SK-N-SH (cell line): Measurements from ENCODE around the gene CHM. TPM values are rescaled to one million over a fixed set of nuclear protein-coding genes. Genes with fewer than 3 reads are reported as not detected.

Experiments used
- CTCF ChIA-PET: fragments of 300-600, 350-600 bp; formaldehyde crosslinking; extraction: SDS; loops from one replicate; lab custom pipeline; 2021; lab: Yijun Ruan, JAX
- POLR2A ChIA-PET: fragments of 350-600 bp; sonication (Branson Sonifier 250); formaldehyde crosslinking; extraction: SDS; loops from one replicate; lab custom pipeline; 2020; ENCODE audit warnings: antibody characterized with exemption, inconsistent platforms; lab: Yijun Ruan, JAX
- DNase-seq: peaks from one replicate; pipeline ENCODE4 v3.0.0; 2012
- H2AFZ ChIP-seq: fragments of 200-600 bp; sonication (generic); 2 replicates; pipeline ENCODE4 v1.8.1; 2016; ENCODE audit warnings: antibody characterized with exemption, mild to moderate bottlenecking, low read depth
- H3F3A ChIP-seq: fragments of 200-600 bp; sonication (generic); replicated peaks from 2 replicates; pipeline ENCODE3; 2016; ENCODE audit warnings: antibody characterized with exemption, mild to moderate bottlenecking; ENCODE audit not compliant: insufficient read depth
- H3K27ac ChIP-seq, 2 experiments: fragments of 200-500 bp in 1 of 2; fragments of 200-600 bp in 1 of 2; sonication (Bioruptor generic) in 1 of 2; sonication (generic), shearing (Covaris generic) in 1 of 2; 2 replicates each; pipeline versions ENCODE4 v1.5.1 to v1.6.1; 2014 to 2016; ENCODE audit warnings: low read depth in 2 of 2, inconsistent platforms in 1 of 2, low read length in 1 of 2, mild to moderate bottlenecking in 1 of 2, mixed read lengths in 1 of 2
- H3K27me3 ChIP-seq: fragments of 200-600 bp; sonication (generic), shearing (Covaris generic); 2 replicates; pipeline ENCODE4 v1.6.1; 2016; ENCODE audit warnings: mixed run types; ENCODE audit not compliant: insufficient read depth
- H3K36me3 ChIP-seq, 2 experiments: fragments of 200-500 bp in 1 of 2; fragments of 200-600 bp in 1 of 2; sonication (Bioruptor generic) in 1 of 2; sonication (generic) in 1 of 2; replicated peaks in 1 of 2; 2 replicates each; pipeline versions ENCODE3 to v1.5.1; 2014 to 2016; ENCODE audit warnings: low read length in 1 of 2, mild to moderate bottlenecking in 1 of 2; ENCODE audit not compliant: insufficient read depth in 2 of 2, control insufficient read depth in 1 of 2
- H3K4me1 ChIP-seq, 2 experiments: fragments of 200-500 bp in 1 of 2; fragments of 200-600 bp in 1 of 2; sonication (Bioruptor generic) in 1 of 2; sonication (generic), shearing (Covaris generic) in 1 of 2; 2 replicates each; pipeline versions ENCODE4 v1.5.1 to v1.6.1; 2014 to 2016; ENCODE audit warnings: low read depth in 1 of 2, low read length in 1 of 2, mixed run types in 1 of 2; ENCODE audit not compliant: insufficient read depth in 2 of 2, control insufficient read depth in 1 of 2
- H3K4me2 ChIP-seq: fragments of 200-600 bp; sonication (generic), shearing (Covaris generic); 2 replicates; pipeline ENCODE4 v1.6.1; 2017; ENCODE audit warnings: mixed run types
- H3K4me3 ChIP-seq, 2 experiments: fragments of 200-500 bp in 1 of 2; fragments of 200-600 bp in 1 of 2; sonication (Bioruptor generic) in 1 of 2; sonication (generic), shearing (Covaris generic) in 1 of 2; 2 replicates each; pipeline versions ENCODE4 v1.5.1 to v1.8.1; 2014 to 2016; ENCODE audit warnings: low read depth in 2 of 2, inconsistent platforms in 1 of 2, low read length in 1 of 2, mild to moderate bottlenecking in 1 of 2, mixed read lengths in 1 of 2, moderate library complexity in 1 of 2
- H3K79me2 ChIP-seq: fragments of 200-600 bp; sonication (generic); 2 replicates; pipeline ENCODE4 v1.8.1; 2017; ENCODE audit warnings: mild to moderate bottlenecking; ENCODE audit not compliant: insufficient read depth
- H3K9ac ChIP-seq: fragments of 200-600 bp; sonication (generic); 2 replicates; pipeline ENCODE4 v1.6.1; 2017; ENCODE audit warnings: mixed run types
- H3K9me2 ChIP-seq: fragments of 200-600 bp; sonication (generic); 2 replicates; pipeline ENCODE4 v1.6.1; 2017; ENCODE audit warnings: mixed run types
- H3K9me3 ChIP-seq: fragments of 200-600 bp; sonication (generic); 2 replicates; pipeline ENCODE4 v1.6.1; 2017; ENCODE audit warnings: mixed run types, mild to moderate bottlenecking, moderate library complexity
- H4K20me1 ChIP-seq: fragments of 200-600 bp; sonication (generic); 2 replicates; pipeline ENCODE4 v1.6.1; 2017; ENCODE audit warnings: mild to moderate bottlenecking, mixed run types; ENCODE audit not compliant: insufficient read depth
- CHD2 ChIP-seq: fragments of 150-350 bp; IDR thresholded peaks from 2 replicates; pipeline ENCODE4 v1.6.1; 2018; ENCODE audit warnings: low read length; ENCODE audit not compliant: partially characterized antibody
- ELF1 ChIP-seq: IDR thresholded peaks from 2 replicates; pipeline ENCODE4 v1.4.0; 2012
- EP300 ChIP-seq, 2 experiments: IDR thresholded peaks; 2 replicates each; pipeline versions ENCODE4 v1.4.0 to v1.6.1; 2012; ENCODE audit warnings: borderline replicate concordance in 1 of 2, low read depth in 1 of 2, low read length in 1 of 2
- EZH2phosphoT487 ChIP-seq: fragments of 200-600 bp; sonication (generic); IDR thresholded peaks from 2 replicates; pipeline ENCODE4 v1.6.1; 2017; ENCODE audit warnings: low read depth, mixed run types, mild to moderate bottlenecking, antibody characterized with exemption, moderate library complexity, borderline replicate concordance
- GABPA ChIP-seq: IDR thresholded peaks from 2 replicates; pipeline ENCODE4 v1.4.0; 2012; ENCODE audit warnings: low read depth, mild to moderate bottlenecking
- GATA2 ChIP-seq: sonication (generic); formaldehyde crosslinking; IDR thresholded peaks from 2 replicates; pipeline ENCODE4 v1.5.0; 2020; ENCODE audit warnings: mild to moderate bottlenecking, missing genetic modification reagents
- MEF2A ChIP-seq: IDR thresholded peaks from 2 replicates; pipeline ENCODE4 v1.4.0; 2012; ENCODE audit warnings: low read depth, borderline replicate concordance
- NFIC ChIP-seq: IDR thresholded peaks from 2 replicates; pipeline ENCODE4 v1.4.0; 2012; ENCODE audit warnings: borderline replicate concordance
- NRF1 ChIP-seq: IDR thresholded peaks from 2 replicates; pipeline ENCODE4 v1.6.1; 2012; ENCODE audit warnings: low read depth, mild to moderate bottlenecking, low read length
- POLR2AphosphoS5 ChIP-seq: IDR thresholded peaks from 2 replicates; pipeline ENCODE4 v1.6.1; 2012; ENCODE audit warnings: low read depth, low read length
- RAD21 ChIP-seq: IDR thresholded peaks from 2 replicates; pipeline ENCODE4 v1.6.1; 2012; ENCODE audit warnings: mild to moderate bottlenecking, low read length
- RXRA ChIP-seq: IDR thresholded peaks from 2 replicates; pipeline ENCODE4 v1.4.0; 2012; ENCODE audit warnings: low read depth, mild to moderate bottlenecking, borderline replicate concordance
- SIN3A ChIP-seq: IDR thresholded peaks from 2 replicates; pipeline ENCODE4 v1.6.1; 2012; ENCODE audit warnings: low read depth, mild to moderate bottlenecking, low read length, moderate library complexity, borderline replicate concordance
- SMC3 ChIP-seq: IDR thresholded peaks from 2 replicates; pipeline ENCODE4 v1.6.1; 2012; ENCODE audit warnings: low read depth, low read length, improper control_type of control experiment
- TEAD4 ChIP-seq: IDR thresholded peaks from 2 replicates; pipeline ENCODE4 v1.4.0; 2012; ENCODE audit warnings: mild to moderate bottlenecking, borderline replicate concordance; ENCODE audit not compliant: insufficient read depth
- YY1 ChIP-seq: IDR thresholded peaks from 2 replicates; pipeline ENCODE4 v1.4.0; 2012; ENCODE audit warnings: low read depth, mild to moderate bottlenecking
- WGBS: methylation state at CpG from one replicate; pipeline ENCODE4 v1.1.6; 2017; ENCODE audit warnings: low lambda C conversion rate; 5-methylcytosine and 5-hydroxymethylcytosine counted together
- polyA plus RNA-seq, 3 experiments: library from polyadenylated mRNA; depleted of rRNA; stranded (reverse); fragments of >200 nt; gene quantifications; 2 replicates each; pipeline ENCODE4 v1.2.3, GENCODE V29; 2012
- TF ChIP-seq, protein P1 (sequence below): IDR thresholded peaks from 2 replicates; pipeline ENCODE4 v1.6.1; 2012; ENCODE audit warnings: mild to moderate bottlenecking, low read depth, low read length, moderate library complexity
- TF ChIP-seq, protein P2 (sequence below): IDR thresholded peaks from 2 replicates; pipeline ENCODE4 v1.4.0; 2012; ENCODE audit warnings: low read depth, borderline replicate concordance

The CHM gene
- polyA plus RNA-seq, 1 of the 3 experiments (the other 2 are of a cell fraction) = 12.8 TPM

GRCh38 chrX:86028681-86029080 lies 18.7 kb downstream of the CHM start:
- no peak overlapping the region for H3K27ac ChIP-seq
- H3K27me3 ChIP-seq = no peaks in the 10 kb centered on the region
- H3K4me1 ChIP-seq = no peaks in the 10 kb centered on the region; a peak in 2 of 4 replicates
- H3K4me3 ChIP-seq = no peak overlapping the region
- no peak overlapping the region for H2AFZ ChIP-seq
- POLR2A ChIA-PET = no interaction called here
- H3K9ac ChIP-seq = no peak overlapping the region
- no peaks in the 10 kb centered on the region for H3K9me2 ChIP-seq
- WGBS = 86% methylated on average over 2 of the region's 2 CpGs
- H3K79me2 ChIP-seq = peaks cover 64% of the 10 kb centered on the region
- H3K4me2 ChIP-seq = no peak overlapping the region
- no peak for TF ChIP-seq GATA2
- TF ChIP-seq, protein P1, sequence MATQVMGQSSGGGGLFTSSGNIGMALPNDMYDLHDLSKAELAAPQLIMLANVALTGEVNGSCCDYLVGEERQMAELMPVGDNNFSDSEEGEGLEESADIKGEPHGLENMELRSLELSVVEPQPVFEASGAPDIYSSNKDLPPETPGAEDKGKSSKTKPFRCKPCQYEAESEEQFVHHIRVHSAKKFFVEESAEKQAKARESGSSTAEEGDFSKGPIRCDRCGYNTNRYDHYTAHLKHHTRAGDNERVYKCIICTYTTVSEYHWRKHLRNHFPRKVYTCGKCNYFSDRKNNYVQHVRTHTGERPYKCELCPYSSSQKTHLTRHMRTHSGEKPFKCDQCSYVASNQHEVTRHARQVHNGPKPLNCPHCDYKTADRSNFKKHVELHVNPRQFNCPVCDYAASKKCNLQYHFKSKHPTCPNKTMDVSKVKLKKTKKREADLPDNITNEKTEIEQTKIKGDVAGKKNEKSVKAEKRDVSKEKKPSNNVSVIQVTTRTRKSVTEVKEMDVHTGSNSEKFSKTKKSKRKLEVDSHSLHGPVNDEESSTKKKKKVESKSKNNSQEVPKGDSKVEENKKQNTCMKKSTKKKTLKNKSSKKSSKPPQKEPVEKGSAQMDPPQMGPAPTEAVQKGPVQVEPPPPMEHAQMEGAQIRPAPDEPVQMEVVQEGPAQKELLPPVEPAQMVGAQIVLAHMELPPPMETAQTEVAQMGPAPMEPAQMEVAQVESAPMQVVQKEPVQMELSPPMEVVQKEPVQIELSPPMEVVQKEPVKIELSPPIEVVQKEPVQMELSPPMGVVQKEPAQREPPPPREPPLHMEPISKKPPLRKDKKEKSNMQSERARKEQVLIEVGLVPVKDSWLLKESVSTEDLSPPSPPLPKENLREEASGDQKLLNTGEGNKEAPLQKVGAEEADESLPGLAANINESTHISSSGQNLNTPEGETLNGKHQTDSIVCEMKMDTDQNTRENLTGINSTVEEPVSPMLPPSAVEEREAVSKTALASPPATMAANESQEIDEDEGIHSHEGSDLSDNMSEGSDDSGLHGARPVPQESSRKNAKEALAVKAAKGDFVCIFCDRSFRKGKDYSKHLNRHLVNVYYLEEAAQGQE = no peak
- TF ChIP-seq RXRA = no peak
- TF ChIP-seq EP300 (IDR thresholded peaks at IDR 0.05; ENCODE audit: borderline replicate concordance in 1 of 2, low read depth in 1 of 2, low read length in 1 of 2) = no peak
- TF ChIP-seq NRF1 = no peak
- TF ChIP-seq EZH2phosphoT487 = no peak
- no peak for TF ChIP-seq SMC3
- TF ChIP-seq ELF1 = no peak
- no peak for TF ChIP-seq POLR2AphosphoS5
- no peak for TF ChIP-seq YY1
- TF ChIP-seq RAD21 = no peak
- no peak for TF ChIP-seq CHD2
- no peak for TF ChIP-seq SIN3A
- TF ChIP-seq NFIC = no peak
- TF ChIP-seq, protein P2, sequence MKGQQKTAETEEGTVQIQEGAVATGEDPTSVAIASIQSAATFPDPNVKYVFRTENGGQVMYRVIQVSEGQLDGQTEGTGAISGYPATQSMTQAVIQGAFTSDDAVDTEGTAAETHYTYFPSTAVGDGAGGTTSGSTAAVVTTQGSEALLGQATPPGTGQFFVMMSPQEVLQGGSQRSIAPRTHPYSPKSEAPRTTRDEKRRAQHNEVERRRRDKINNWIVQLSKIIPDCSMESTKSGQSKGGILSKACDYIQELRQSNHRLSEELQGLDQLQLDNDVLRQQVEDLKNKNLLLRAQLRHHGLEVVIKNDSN = no peak
- no peak for TF ChIP-seq GABPA
- no peak for TF ChIP-seq MEF2A
- TF ChIP-seq TEAD4 = no peak
- H4K20me1 ChIP-seq = peaks cover 6% of the 10 kb centered on the region; the same call in 1 of the 2 replicates
- H3K9me3 ChIP-seq = no peaks in the 10 kb centered on the region
- no peaks in the 10 kb centered on the region for H3F3A ChIP-seq
- peaks cover 13 to 30% of the 10 kb centered on the region in 2 experiments for H3K36me3 ChIP-seq
- CTCF ChIA-PET = interaction anchor here (0.6 kb wide), 1 partner anchor 90 kb away, joined by 3 read pairs; no protein-coding TSS in a partner anchor
- no peak for DNase-seq
